GM18873 (cell line): ENCODE data around the gene CAMKMT.

Experiments
- ATAC-seq: cut with Tn5 transposase; IDR thresholded peaks from one replicate; pipeline ENCODE4 v1.9.1; 2021; ENCODE audit warnings: mild to moderate bottlenecking, moderate library complexity, moderate number of reproducible peaks; ENCODE audit not compliant: unreplicated experiment, low FRiP score

The CAMKMT gene

DNA sequence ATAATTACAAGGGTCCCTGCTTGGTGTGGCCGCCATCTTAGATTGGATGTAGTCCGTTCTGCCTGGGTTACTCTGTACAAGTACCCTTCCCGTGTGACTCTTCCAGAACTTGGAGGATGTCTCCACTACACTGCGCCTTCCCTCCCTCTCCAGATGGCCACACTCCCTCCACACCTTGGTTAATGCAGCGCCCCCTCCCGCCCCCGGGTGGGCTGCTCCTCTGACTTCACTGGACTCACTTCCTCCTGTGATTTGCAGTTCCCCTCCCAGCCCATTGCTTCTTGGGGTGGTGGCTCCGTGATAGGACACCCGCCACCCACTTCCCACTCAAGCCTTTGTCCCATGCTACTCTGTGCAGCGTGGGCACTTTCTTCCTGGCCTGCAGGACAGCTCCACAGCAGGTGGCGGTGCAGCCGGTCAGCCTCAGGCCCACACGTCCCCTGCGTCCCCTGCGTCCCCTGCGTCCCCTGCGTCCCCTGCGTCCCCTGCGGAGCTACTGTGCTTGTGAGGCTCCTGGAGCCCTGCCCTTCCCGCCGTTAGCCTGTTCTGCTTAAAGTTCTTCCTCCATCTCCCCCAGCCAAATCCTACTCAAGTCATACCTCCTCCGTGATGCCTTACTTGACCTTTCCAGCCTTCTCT lies 449.3 kb downstream of the CAMKMT start:
- no peak for ATAC-seq

DNA sequence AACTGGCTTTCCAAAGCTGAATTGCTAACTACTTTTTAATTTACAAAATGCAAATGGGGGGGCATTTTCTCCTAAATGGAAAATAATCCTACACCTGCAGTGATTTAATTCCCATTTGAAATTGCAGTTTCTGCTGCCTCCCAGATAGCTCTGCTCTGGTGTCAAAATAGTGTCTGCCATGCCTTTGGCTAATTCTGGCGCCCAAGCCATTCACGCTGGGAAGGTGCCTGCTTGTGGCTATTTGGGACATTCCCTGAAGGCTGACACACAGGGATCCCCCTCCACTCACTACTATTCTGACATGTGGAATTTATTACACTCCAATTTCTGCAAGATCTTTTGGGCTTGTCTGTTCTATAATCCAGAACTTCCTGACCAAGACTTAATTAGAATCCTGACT lies 451.4 kb downstream of the CAMKMT start:
- ATAC-seq, result no peak

DNA sequence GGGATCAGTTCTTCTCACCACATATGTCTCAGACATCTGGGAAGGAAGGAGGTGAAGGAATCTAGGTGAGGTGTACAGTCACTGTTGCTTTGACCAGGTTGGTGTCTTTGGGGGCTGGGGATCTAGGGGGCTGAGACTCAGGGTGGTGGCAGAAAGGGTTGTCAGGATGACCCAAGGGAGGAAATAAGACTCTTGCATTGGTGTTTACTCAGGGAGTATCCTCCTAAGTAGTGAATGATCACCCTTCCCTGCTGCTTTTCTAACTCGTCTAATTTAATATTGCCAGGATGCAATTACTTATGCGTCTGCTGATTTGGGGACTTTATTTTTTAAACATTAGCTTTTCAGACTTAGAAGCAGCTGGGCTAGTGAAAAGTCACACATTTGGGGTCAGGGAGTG lies 451.9 kb downstream of the CAMKMT start:
- ATAC-seq, result no peak

DNA sequence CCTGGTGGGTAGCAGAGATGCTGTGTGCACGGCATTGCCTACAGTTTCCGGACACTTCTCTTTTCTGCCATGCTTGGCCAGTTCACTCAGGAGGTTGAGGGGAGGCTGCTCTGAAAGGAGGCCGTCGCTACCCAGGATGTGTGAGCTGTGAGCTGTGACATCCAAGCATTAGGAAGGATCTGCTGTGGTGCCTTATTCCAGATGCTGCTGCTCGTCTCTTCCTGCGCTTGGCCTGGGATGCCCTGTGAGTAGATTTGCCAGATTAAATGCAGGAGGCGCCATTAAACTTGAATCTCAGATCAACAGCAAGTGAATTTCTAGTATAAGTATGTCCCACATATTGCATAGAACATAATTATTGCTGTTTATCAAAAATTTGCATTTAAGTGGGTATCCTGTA lies 455.5 kb downstream of the CAMKMT start:
- ATAC-seq, result no peak

DNA sequence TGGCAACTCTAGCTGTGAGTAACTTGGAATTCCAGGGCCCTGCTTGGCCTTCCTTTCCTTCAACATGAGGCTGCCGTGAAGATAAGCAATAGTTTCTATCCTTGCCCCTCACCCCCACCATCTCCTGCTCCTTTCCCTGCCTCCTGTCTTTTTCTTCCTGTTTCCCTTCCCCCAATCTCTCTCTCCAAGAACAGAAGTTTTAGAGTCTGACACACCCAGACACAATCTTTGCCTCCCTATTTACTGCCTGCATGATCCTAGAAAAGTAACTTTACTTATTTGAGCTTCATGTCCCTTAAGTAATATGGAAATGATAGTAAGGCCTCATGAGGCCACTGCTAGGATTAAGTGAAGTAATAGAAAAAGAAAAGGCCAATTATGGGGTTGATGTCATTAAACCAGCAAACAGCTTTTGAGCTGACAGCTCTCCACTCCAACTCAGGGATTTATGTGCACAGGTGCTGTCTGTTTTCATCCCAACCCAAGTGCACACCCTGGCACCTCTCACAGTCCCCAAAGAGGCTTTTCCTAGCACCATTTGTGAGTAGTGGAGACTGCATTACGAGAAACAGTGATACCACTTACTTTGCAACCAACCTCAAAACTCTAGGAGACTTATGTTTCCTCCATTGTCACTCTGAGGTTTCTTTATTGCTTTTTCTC lies 456.1 kb downstream of the CAMKMT start:
- ATAC-seq, result no peak

DNA sequence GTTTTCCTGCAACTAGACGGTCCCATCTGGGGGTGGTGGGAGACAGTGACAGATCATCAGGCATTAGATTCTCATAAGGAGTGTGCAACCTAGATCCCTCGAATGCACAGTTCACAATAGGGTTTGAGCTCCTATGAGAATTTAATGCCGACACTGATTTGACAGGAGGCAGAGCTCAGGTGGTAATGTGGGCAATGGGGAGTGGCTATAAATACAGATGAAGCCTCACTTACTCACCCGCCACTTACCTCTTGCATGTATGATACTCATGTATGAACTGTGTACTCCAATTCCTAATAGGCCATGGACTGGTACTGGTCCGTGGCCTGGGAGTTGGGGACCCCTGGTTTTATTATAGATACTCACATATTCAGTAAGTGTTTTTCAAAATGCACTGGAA lies 457.3 kb downstream of the CAMKMT start:
- no peak for ATAC-seq

DNA sequence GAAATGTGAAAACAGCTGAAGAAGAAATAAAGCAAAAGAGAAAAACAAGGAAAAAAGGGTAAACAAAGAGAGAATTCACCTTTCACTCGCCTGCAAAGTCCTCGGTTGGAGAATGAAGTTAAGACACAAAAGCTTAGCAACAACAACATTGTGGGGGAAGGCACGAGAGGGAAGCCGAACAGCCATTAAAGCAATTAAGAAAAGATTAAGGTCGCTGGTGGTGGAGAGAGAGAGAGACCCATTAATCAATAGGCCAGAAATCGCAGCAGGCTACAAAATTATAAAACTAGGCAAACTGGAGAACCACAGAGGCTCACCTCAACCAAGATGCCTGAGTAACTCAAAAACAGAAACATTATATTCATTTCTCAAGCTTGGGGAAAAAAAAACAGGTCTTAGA lies 459.8 kb downstream of the CAMKMT start:
- no peak for ATAC-seq

DNA sequence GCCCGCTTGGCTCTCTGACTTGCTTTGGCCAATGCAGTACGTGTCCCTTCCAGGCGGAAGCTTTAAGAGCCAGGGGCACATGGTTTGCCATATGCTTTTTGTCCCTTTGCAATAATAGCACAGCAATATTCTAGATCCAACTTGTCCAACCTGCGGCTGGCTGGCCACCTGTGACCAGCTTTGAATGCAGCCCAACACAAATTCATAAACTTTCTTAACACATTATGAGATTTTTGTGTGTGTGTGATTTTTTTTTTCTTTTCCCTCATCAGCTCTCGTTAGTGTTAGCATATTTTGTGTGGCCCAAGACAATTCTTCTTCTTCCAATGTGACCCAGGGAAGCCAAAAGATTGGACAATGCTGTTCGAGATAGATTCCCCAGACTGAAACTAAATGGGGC lies 460.4 kb downstream of the CAMKMT start:
- no peak for ATAC-seq
